HG02981 (cell line): ENCODE results near the gene P4HB.

Source experiments
- ATAC-seq: cut with Tn5 transposase; IDR thresholded peaks from one replicate; pipeline ENCODE4 v1.9.1; 2021; ENCODE audit warnings: mild to moderate bottlenecking, moderate library complexity; ENCODE audit not compliant: unreplicated experiment

The P4HB gene

GRCh38 chr17:81833160-81833920 is 27.0 kb downstream of the P4HB start, which contains the start of gene MCRIP1:
Gene MCRIP1 (minus strand): TSS chr17:81833291. CDS start chr17:81824506, 8,785 bp downstream.
- peak; percentile 67 for ATAC-seq

DNA sequence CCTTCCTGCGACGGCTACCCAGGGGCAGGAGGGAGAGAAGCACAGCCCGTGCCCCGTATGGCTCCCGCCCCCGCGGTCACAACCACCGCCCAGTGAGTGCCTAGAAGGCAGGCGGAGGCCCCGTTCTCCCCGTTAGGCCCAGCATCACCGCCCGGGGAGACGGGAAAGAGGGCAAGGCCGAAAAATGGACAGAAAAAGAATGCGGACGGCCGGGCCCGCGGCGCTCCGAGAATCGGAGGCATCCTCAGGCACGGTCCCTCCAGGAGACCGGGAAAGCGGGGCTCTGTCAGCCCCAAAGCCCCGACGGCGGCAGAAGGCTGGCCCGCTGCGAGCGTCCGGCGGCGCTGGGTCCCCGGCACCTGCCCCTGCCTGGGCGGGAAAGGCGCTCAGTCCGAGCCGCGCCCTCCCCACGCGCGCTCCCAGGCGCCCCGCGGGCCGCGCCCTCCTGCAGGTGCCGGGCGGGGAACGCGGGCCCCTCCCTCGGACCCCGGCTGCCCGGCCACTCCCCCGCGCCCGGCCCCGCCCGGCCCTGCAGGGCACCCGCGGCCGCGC is 27.7 kb downstream of the P4HB start:
- ATAC-seq = peak; percentile 59

DNA sequence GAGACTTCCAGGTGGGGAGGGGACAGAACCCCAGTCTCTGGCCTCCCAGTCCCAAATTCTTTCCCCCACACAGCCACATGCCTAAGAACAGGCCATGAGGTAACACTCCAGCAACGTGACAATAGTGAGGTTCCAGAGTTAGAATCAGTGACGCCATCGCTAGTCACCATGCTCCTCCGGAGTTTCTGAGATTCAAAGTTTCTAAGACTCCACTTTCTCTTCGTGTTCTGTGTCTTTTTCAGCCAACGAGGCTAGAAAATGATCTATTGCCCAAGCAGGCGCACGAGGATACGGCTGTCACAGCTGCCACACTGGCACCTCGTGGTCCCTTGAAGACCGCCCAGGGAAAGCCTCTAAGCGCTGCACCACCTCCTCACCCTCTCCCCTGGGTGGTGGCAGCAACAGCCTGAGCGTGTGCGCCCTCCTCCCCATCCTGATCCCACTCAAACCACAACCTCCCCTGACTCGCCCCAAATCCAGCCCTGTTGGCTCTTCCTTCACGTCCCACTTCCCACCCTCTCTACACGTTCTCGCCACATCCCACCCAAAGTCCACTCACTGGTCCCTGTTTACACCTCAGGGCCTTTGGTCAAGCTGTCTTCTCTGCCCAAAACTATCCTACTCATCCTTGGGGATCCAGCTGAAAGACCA is 28.3 kb downstream of the P4HB start:
- ATAC-seq = no peak

GRCh38 chr17:81831563-81831956 is 28.8 kb downstream of the P4HB start:
- ATAC-seq = no peak

- no peak for ATAC-seq
Observed at GRCh38 chr17:81829858-81830257, 30.5 kb downstream of the P4HB start.

GRCh38 chr17:81828656-81829055 is 31.7 kb downstream of the P4HB start:
- no peak for ATAC-seq

DNA sequence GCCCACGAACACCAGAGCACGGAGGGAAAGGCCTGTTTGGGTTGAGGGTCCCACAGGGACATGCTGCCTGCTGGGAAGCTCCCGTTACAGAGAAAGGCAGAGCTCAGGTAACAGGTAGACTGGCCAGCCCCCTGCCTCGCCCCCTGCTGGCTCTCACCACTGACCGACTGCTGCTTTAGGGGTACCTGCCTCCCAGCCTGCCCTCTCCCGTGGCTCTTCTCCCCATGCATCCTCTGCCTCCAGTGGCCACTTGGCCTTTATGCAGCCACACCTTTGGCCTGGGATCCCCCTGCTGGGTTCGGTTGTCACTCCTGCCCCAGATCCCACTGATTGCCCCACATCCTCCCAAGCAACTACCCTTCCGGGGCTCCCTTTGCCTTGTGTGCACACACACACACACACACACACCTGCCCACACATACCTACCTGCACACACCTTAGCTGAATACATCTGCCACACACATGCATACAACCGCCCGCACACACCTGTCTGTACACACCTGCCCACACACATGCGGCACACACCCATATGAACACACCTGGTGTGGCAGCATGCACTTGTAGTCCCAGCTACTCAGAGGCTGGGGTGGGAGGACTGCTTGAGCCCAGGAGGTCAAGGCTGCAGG is 34.4 kb downstream of the P4HB start:
- ATAC-seq = no peak

DNA sequence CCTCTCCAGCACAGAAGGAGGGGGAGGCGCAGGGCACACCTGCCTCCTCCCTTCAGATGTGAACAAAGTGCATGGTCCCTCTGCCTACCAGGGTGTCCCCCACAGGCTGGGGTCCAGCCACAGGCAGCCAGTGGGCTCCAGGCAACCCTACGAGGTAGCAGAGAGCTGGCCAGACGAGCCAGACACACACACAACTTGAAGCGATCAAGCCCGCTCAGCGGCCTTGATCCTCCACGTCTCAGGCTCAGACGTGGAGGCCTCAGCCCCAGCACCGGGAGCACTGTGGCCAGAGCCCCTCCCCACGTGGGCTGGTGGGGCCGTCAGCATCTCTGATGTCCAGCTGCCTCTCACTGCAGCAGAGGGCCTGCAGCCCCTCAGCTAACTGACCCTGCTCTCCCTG is 35.7 kb downstream of the P4HB start:
- ATAC-seq = no peak

- no peak for ATAC-seq
Observed at GRCh38 chr17:81823820-81824550, 36.4 kb downstream of the P4HB start.

DNA sequence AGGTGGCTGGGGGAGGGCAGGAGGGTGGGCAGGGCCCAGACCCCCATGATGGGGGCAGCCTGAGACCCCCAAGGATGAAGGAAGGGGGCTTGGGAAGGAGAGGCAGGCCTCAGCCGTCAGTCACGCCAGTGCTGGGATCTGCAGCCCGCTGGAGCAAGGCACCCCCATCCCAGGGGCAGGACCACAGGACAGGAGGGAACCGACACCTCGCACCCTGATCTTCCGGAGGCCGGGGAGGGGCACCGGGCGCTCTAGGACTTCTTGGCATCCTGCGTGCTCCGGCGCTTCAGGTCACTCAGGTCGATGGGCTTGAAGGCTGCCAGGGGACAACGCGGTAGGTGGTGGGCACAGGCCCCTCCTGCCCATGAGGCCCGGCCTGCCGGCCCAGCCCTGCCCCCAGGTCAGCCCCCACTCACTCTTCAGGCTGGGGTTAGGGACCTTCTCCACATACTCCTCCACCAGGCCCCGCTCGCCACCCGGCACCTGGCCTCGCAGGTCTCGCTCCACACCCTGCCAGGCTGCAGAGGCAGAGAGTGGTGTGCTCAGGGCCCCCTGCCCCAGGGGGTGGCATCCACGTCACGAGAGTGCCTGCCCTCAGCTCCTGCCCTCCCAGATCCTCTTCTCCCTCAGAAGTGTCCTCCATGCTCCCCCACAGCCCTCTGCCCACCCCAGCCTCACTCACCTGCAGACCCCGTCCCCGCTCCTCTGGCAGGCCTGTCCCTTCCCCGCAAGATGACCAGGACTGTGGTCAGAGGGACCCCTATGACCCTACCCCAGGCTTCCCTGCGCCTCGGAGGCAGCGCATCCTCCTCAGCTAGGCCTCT is 37.1 kb downstream of the P4HB start:
- no peak for ATAC-seq

GRCh38 chr17:81822312-81822637 is 38.1 kb downstream of the P4HB start:
- no peak for ATAC-seq

GRCh38 chr17:81821603-81822311 is 38.6 kb downstream of the P4HB start:
- ATAC-seq = no peak

DNA sequence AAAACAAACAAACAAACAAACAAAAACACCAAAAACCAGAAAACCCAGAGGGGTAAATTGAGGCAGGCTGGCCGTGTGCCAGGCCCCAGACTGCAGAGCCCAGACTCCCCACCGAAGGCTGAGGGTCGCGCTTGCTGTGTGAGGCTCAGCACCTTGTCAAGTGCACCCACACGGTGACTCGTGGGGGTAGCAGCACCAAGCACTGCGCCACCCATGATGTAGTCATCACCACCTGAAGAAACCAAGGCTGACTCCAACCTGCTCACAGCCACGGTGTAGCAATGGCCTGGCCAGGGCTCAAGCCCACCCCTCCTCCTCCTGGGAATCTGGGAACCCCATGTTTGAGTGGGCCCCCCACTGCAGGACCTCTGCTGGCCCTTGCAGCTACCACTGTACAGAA is 39.2 kb downstream of the P4HB start:
- no peak for ATAC-seq

DNA sequence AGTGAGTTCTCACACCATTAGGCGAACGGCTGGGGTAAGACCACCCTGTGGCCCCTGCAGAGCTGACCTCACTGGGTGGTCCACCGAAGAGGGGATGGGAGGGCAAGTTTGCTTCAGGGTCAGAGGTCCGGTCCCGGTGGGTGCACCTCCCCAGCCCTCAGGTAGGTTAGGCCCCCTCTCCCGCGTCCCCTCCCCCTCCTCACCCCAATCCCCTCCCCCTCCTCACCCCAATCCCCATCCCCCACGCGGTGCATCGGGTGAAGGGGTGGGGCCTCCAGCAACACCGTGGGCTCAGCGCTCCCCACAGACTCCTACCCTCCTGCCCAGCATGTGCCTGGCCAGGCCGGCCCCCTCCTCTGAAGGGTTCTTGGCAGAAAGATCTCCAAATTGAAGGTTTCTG is 40.6 kb downstream of the P4HB start:
- no peak for ATAC-seq

- no peak for ATAC-seq
Observed at GRCh38 chr17:81817758-81818147, 42.6 kb downstream of the P4HB start.

DNA sequence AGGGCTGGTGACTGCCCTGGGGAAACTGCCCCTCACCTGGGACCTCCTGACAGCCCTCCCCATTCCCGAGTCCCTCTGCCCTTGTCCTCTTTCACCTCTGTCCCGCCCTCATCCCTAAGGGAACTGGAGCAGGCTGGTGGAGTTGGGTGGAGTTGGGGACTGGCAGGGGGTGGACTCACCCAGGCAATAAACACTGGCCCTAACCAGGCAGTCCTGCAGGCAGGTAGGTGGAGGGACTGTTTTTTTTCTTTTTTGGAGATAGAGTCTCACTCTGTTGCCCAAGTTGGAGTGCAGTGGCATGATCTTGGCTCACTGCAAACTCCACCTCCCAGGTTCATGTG is 44.7 kb downstream of the P4HB start:
- ATAC-seq = no peak

DNA sequence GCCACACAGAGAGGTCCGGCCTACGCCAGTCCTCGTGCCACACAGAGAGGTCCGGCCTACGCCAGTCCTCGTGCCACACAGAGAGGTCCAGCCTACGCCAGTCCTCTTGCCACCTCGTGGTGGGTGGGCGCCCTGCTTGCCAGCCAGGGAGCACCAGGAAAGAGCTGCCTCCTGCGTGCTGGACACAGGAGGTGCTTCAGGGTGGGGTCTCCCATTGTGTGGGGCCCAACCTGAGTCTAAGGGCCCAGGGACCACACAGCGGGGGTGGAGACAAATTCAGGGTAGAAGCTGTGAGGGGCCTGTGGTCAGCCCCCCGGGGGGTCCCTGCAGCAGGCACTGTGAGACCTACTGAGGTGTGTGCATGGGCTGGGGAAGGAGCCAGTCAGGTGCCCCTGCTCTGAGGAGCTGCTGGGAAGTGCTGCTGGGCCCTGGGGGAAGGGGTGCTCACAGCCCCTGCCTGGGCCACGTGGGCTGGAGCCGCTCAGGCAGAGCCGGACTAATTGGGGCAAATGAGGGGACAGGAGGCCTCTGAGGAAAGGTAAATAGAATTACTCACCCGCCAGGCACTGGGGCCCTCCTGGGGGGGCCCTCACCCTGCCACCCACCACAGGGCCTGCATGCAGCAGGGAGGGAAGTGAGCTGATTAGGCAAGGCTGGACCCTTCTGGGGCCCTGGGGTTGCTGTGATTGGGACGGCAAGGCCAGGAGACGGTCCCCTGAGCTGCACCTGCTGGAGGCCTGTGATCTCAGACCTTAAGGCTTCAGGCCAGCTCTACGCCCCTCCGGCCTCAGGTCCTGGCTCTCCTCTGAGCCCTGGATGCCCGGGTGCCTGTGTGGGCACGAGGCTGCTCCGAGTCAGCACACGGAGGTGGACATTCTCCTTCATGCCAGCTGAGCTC is 45.3 kb downstream of the P4HB start:
- ATAC-seq = no peak

- no peak for ATAC-seq
Observed at GRCh38 chr17:81813861-81814683, 46.3 kb downstream of the P4HB start.
